ENCODE data around the gene BTD. TPM values are rescaled to one million over a fixed set of nuclear protein-coding genes. Genes with fewer than 3 reads are reported as not detected.

BTD gene
- total RNA-seq, 1 donor from 2014 or later, result 15.3 TPM

GRCh38 chr3:15578289-15578867, 23.2 kb upstream of the BTD start:
- TF ChIP-seq CTCF (IDR thresholded peaks at IDR 0.05; ENCODE audit: insufficient read depth, low read length, poor library complexity, severe bottlenecking), result no peak
- no peak for DNase-seq (ENCODE audit: low read depth)
- Histone ChIP-seq H3K36me3 (ENCODE audit: control insufficient read depth, insufficient read depth, low read length) (no peaks in the 10 kb centered on the region), H3K4me3 (ENCODE audit: low read depth, low read length) (no peak overlapping the region), H3K27me3 (ENCODE audit: control insufficient read depth, insufficient read depth, low read length) (no peaks in the 10 kb centered on the region)

GRCh38 chr3:15579051-15579450, 22.5 kb upstream of the BTD start:
- H3K36me3 ChIP-seq (ENCODE audit: control insufficient read depth, insufficient read depth, low read length), result no peaks in the 10 kb centered on the region
- TF ChIP-seq CTCF (IDR thresholded peaks at IDR 0.05; ENCODE audit: insufficient read depth, low read length, poor library complexity, severe bottlenecking), result no peak

GRCh38 chr3:15581471-15582394, 19.8 kb upstream of the BTD start:
- Histone ChIP-seq H3K4me3 (ENCODE audit: low read depth, low read length) (no peak overlapping the region), H3K27me3 (ENCODE audit: control insufficient read depth, insufficient read depth, low read length) (no peaks in the 10 kb centered on the region), H3K36me3 (ENCODE audit: control insufficient read depth, insufficient read depth, low read length) (no peaks in the 10 kb centered on the region)
- no peak for DNase-seq (ENCODE audit: low read depth)
- no peak for TF ChIP-seq CTCF (IDR thresholded peaks at IDR 0.05; ENCODE audit: insufficient read depth, low read length, poor library complexity, severe bottlenecking)

More at GRCh38 chr3:15579051-15579450, 22.5 kb upstream of the BTD start:
- no peaks in the 10 kb centered on the region for H3K27me3 ChIP-seq (ENCODE audit: control insufficient read depth, insufficient read depth, low read length)
- no peak overlapping the region for H3K4me3 ChIP-seq (ENCODE audit: low read depth, low read length)
- no peak for DNase-seq (ENCODE audit: low read depth)

GRCh38 chr3:15585111-15585845, 16.3 kb upstream of the BTD start:
- no peak for TF ChIP-seq CTCF (IDR thresholded peaks at IDR 0.05; ENCODE audit: insufficient read depth, low read length, poor library complexity, severe bottlenecking)
- DNase-seq (ENCODE audit: low read depth), result no peak
- Histone ChIP-seq H3K36me3 (ENCODE audit: control insufficient read depth, insufficient read depth, low read length) (no peaks in the 10 kb centered on the region), H3K27me3 (ENCODE audit: control insufficient read depth, insufficient read depth, low read length) (no peaks in the 10 kb centered on the region), H3K4me3 (ENCODE audit: low read depth, low read length) (no peak overlapping the region)

- H3K4me3 ChIP-seq (ENCODE audit: low read depth, low read length), result no peak overlapping the region
- H3K36me3 ChIP-seq (ENCODE audit: control insufficient read depth, insufficient read depth, low read length), result no peaks in the 10 kb centered on the region
- TF ChIP-seq CTCF (IDR thresholded peaks at IDR 0.05; ENCODE audit: insufficient read depth, low read length, poor library complexity, severe bottlenecking), result no peak
- no peak for DNase-seq (ENCODE audit: low read depth)
- H3K27me3 ChIP-seq (ENCODE audit: control insufficient read depth, insufficient read depth, low read length), result no peaks in the 10 kb centered on the region
Observed at GRCh38 chr3:15591242-15591641, 10.3 kb upstream of the BTD start.
